ENCODE results near the gene BHLHE40.

The BHLHE40 gene

DNA sequence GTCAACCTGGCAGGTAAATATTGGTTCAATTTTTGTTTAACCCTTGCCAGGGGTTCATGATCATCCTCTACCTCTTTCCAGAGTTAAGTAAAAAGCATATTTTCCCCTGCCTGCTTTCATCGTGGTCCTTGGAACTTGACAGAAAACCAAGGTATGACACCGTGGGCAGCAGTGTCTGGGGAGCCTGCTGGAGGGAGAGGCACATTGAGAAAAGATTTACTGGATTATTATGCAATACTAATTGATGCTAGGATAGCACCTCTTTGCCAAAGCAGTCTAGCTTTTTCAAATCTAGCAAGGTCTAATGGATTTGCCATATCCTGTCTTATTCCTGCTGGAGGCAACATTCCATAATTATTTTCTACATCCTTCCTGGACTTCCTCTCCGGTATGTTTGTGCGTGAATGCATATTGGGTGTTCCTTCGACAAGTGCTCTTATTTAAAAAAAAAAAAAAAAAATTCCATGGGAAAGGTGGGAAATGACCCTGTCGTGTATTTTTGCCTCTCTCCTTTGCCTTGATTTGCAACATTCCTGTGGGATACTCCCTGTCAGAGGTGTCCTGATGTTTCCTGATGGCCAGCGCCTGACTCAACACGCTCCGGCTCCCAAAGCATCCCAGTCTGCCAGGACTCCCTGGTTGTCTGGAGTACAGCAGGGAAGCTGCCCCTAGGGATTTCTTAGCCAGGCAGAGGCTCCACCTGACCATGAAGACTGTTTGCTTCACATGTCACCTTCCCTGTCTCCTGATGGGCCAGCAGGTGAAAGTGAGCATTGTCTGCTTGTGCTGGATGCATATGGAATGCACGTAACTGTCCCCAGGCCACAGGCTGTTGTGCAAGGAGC lies 6.3 kb downstream of the BHLHE40 start:
- no peak for DNase-seq

- no peak for DNase-seq
Observed at GRCh38 chr3:4986175-4986781, 7.0 kb downstream of the BHLHE40 start.

DNA sequence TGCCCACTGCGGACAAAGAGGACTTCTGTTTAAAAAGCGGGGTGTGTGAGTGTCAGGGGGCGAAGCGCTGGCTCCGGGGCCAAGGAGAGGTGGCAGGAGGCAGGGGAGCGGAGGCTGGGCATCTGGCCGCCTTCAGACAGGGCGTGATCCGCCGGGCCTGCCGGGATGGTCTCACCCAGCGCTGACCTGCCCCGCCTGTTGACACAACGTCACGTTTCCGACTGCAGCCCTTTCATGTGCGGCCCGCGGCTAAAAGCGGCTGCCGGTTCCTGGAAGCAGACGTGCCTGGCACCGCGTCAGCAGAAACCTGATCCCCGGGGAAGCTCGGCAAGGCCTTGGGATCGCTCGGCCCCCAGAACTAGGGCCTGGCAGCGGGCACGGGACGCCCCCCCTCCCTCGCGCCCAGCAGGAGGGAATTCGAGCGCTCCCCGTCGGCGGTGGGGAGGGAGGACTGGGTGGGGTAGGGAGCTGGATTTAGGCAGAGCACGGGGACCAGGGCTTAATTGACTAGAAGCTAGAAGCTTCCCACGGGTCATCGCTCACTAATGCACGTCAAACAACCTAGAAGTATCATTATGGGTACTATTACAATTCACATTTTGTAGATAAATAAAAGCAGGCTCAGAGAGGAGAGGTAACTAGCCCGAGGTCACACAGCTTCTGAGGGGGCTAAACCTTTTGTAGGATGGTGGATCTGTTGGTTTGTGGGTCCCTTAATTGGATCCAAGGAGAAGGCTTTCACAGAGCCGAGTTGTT lies 7.7 kb downstream of the BHLHE40 start:
- DNase-seq = peak; percentile 32

DNA sequence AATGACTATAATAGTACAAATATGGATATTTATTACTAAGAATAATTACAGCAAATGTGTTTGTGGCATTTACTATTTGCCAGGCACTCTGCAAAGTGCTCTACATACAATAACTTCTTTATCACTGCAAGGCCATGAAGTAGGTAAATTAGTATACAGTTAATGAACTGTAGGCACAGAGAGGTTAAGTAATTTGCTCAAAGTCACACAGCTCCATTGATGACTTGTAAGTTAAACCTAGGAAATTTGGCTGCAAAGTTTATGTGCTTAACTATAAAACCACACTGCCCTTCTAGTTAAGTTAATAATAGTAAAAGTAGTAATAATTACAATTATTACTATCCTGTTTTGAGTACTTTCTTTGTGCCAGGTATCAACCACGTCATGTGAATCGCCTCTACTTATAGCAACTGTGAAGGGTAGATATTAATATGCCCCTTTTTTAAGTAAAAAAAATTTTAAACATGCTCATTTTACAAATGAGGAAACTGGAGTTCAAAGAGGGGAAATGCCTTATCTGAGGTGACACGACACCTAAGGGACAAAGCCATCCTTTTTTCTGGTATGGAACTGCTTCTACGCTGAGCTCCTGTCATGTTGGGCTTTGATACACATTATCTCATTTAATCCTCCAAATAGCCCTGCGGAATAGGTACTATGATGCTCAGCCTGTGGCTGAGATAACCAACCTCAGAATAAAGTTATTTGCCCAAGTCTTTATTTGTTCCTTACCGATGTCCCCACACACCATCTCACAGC lies 8.5 kb downstream of the BHLHE40 start:
- DNase-seq = no peak

- DNase-seq = no peak
Observed at GRCh38 chr3:4988983-4989834, 10.0 kb downstream of the BHLHE40 start.

- no peak for DNase-seq
Observed at GRCh38 chr3:4990069-4990468, 10.8 kb downstream of the BHLHE40 start.

GRCh38 chr3:4992118-4992517 lies 12.9 kb downstream of the BHLHE40 start:
- no peak for DNase-seq

DNA sequence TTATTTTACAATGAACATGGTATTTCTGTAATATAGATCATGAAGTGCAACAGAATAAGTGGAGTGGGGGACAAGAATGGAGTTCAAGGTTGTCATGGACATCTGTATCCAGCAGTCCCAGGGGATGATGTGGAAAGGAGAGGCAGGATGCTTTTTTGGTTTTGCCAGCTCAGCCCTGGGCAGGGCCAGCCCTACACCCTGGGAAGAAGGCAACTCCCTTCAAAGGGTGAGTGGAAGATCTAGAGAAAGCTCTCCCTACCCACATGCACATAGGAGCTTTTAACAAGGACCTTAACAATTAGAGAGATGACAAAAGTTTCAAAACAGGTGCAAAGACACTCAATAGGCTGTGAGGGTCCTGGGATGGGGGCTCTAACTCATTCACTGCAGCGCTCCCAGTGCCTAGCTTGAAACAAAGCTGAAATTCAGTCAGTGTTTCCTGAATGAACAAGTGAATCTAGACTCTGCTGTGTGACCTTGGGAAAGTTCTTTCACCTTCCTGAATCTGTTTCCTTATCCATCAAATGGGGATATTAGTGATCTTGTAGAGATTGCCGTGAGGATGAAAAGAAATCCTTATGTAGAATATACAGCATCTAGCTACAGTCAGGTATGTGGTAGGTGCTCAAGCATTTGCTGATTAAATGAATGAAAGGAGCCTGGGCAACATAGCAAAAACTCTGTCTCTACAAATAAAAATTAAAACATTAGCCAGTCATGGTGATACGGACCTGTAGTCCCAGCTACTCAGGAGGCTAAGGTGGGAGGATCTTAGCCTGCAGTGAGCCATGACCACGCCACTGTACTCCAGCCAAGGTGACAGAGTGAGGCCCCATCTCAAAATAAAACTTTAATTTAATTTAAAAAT lies 14.3 kb downstream of the BHLHE40 start:
- no peak for DNase-seq

GRCh38 chr3:4994144-4994730 lies 15.0 kb downstream of the BHLHE40 start:
- DNase-seq = no peak

- no peak for DNase-seq
Observed at GRCh38 chr3:4994823-4995499, 15.7 kb downstream of the BHLHE40 start.

GRCh38 chr3:4995500-4996053 lies 16.3 kb downstream of the BHLHE40 start:
- no peak for DNase-seq

- DNase-seq = no peak
Observed at GRCh38 chr3:4996223-4996765, 17.1 kb downstream of the BHLHE40 start.

GRCh38 chr3:4996771-4997291 lies 17.6 kb downstream of the BHLHE40 start:
- no peak for DNase-seq

DNA sequence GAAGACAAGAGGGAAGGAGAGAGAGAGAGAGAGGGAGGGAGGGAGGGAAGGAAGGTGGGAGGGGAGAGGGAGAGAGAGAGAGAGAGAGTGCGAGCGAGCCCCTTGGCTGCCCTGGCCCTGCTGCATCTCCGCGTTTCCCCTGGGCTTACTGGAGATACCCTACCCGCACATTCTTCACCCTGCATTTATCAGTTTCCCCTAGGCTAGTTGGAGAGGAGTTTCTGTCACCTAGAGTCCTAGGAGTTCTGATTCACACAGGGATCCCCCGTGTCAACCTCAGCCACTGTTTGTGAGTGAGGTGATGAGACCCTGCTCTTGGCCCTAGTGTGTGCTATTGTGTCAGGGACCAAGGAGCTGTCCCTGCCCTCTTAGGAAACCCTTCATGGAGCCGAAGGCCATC lies 18.7 kb downstream of the BHLHE40 start:
- DNase-seq = no peak

DNA sequence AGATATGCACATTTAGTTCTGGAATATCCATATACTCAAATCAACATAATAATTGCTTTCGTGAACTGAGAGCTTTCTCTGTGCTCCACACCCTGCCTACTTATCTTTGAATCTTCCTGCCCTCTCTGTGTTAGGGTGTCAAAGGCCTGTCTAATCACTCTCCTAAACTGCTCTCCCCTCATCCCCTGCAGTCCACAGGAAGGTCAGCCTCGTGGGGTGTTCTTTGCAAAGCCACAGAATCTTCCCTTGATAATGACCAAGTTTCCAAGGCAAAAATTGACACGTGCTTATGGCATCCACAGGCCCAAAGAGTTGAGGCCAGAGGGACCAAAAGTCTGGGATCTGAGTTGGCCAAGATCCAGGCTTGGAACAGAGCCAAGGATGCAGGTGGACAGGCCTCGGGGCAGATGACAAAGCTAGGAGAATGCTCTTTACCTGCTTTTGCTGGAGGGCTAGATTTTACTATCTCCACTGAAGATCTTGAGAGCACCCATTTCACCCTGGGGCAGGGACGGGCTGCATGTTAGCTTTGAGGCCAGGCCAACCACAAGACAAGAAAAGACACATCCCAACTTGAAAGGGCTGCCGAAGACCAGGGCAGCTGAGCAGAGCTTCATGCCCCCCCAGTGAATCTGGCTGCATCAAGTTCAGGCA lies 20.4 kb downstream of the BHLHE40 start:
- DNase-seq = no peak

DNA sequence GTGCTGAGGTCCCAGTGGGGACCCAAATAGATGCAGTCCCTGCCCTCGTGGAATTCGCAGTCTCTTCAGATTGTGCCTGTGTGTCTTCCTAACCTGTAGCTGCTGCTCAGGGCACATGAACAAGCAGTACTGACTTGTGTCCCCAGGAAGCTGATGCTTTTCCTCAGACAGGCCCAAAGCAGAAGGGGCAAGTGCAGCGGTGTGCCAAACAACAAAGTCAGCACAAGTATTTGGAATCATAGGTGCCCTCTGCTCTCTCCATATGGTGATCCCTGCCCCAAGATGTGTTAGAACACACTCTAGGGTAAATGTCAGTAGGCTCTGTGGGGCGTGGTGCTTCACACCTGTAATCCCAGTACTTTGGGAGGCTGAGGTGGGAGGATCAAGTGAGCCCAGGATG lies 21.9 kb downstream of the BHLHE40 start:
- no peak for DNase-seq

GRCh38 chr3:5001805-5002173 lies 22.6 kb downstream of the BHLHE40 start:
- no peak for DNase-seq

GRCh38 chr3:5002174-5002870 lies 23.1 kb downstream of the BHLHE40 start:
- peak; percentile 29 for DNase-seq
